Measurements from ENCODE around the gene ACYP2.
"Not testable (repeated sequence)": the region's sequence is repeated elsewhere in the genome, so short reads cannot be mapped to it uniquely, and the experiment has no call there.

ACYP2 gene

GRCh38 chr2:54279385-54279784, 164.0 kb downstream of the ACYP2 start:
- DNase-seq = no peak

GRCh38 chr2:54284826-54285225, 169.4 kb downstream of the ACYP2 start:
- no peak for DNase-seq

- DNase-seq = no peak
These were observed 170.0 kb downstream of the ACYP2 start for GRCh38 chr2:54285451-54285850.

- DNase-seq = no peak
These were observed 172.1 kb downstream of the ACYP2 start for GRCh38 chr2:54287532-54287931.

GRCh38 chr2:54289917-54290316, 174.5 kb downstream of the ACYP2 start:
- no peak for DNase-seq

- DNase-seq = no peak
These were observed 175.1 kb downstream of the ACYP2 start for GRCh38 chr2:54290356-54291025.

- not testable (repeated sequence) for DNase-seq
These were observed 179.2 kb downstream of the ACYP2 start for GRCh38 chr2:54294665-54295064.

- DNase-seq = no peak
These were observed 180.5 kb downstream of the ACYP2 start for GRCh38 chr2:54295911-54296310.

GRCh38 chr2:54298514-54298913, 183.1 kb downstream of the ACYP2 start:
- DNase-seq = no peak

- no peak for DNase-seq
These were observed 188.2 kb downstream of the ACYP2 start for GRCh38 chr2:54303631-54304030.

- DNase-seq = no peak
These were observed 191.1 kb downstream of the ACYP2 start for GRCh38 chr2:54306556-54306955.

- no peak for DNase-seq
These were observed 192.8 kb downstream of the ACYP2 start for GRCh38 chr2:54308186-54308585.

GRCh38 chr2:54308782-54309181, 193.4 kb downstream of the ACYP2 start:
- no peak for DNase-seq

GRCh38 chr2:54310311-54310710, 194.9 kb downstream of the ACYP2 start:
- DNase-seq = no peak

GRCh38 chr2:54310961-54311360, 195.5 kb downstream of the ACYP2 start:
- DNase-seq = no peak

GRCh38 chr2:54313147-54313546, 197.7 kb downstream of the ACYP2 start:
- no peak for DNase-seq

GRCh38 chr2:54317973-54318372, 202.6 kb downstream of the ACYP2 start:
- no peak for DNase-seq

GRCh38 chr2:54318821-54319220, 203.4 kb downstream of the ACYP2 start:
- no peak for DNase-seq

- DNase-seq = no peak
These were observed 205.6 kb downstream of the ACYP2 start for GRCh38 chr2:54321047-54321446.

GRCh38 chr2:54324517-54324916, 209.1 kb downstream of the ACYP2 start:
- not testable (repeated sequence) for DNase-seq

GRCh38 chr2:54325148-54325547, 209.7 kb downstream of the ACYP2 start:
- no peak for DNase-seq

- no peak for DNase-seq
These were observed 214.2 kb downstream of the ACYP2 start for GRCh38 chr2:54329482-54330161.

GRCh38 chr2:54330162-54330925, 214.9 kb downstream of the ACYP2 start:
- peak; percentile 94 for DNase-seq
